Activated effector memory CD4-positive, alpha-beta T cell treated with anti-CD3 and anti-CD28 coated beads, Interleukin-2, amount 50 U/mL, for 16 hours (primary cell): ENCODE measurements around the gene PRDX5.

ENCODE experiments used
- DNase-seq: peaks from one replicate; pipeline ENCODE4 v3.0.0-alpha.2; 2020

Gene PRDX5

GRCh38 chr11:64290352-64291261, 27.3 kb upstream of the PRDX5 start:
- DNase-seq = no peak

- no peak for DNase-seq
Observed at GRCh38 chr11:64291262-64291751, 26.6 kb upstream of the PRDX5 start, which contains the start of gene KCNK4. Gene KCNK4, plus strand, starts transcription at chr11:64291302. Its CDS starts 1,717 bp downstream, at chr11:64293019.

GRCh38 chr11:64291752-64292459, 26.0 kb upstream of the PRDX5 start:
- no peak for DNase-seq

DNA sequence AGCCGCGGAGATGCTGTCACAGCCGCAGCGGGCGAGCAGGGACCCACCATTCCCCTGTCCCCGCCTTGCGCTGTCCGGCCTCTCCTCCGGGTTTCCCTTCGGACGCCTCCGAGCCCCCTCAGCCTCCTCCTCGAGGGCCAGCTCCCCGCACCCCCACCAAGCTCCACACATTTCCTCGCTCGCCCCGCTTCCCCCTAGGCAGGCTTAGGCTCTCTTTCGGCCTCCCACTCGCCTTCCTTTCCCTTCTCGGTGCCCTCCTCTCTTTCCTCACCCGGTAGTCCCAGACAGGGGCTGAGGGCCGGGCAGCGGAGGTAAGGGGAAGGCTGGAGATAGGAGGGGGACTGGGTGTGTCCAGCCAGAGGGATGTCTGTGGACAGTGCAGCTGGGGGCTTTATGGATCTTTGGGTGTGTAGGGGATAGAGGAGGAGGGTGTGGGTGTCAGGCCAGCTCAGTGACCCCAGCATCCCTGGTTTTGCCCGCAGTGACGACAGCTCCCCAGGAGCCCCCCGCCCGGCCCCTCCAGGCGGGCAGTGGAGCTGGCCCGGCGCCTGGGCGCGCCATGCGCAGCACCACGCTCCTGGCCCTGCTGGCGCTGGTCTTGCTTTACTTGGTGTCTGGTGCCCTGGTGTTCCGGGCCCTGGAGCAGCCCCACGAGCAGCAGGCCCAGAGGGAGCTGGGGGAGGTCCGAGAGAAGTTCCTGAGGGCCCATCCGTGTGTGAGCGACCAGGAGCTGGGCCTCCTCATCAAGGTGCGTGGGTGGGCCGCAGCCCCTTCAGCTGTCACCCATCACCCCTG, 25.3 kb upstream of the PRDX5 start:
- no peak for DNase-seq

GRCh38 chr11:64294774-64295173, 23.1 kb upstream of the PRDX5 start:
- no peak for DNase-seq

DNA sequence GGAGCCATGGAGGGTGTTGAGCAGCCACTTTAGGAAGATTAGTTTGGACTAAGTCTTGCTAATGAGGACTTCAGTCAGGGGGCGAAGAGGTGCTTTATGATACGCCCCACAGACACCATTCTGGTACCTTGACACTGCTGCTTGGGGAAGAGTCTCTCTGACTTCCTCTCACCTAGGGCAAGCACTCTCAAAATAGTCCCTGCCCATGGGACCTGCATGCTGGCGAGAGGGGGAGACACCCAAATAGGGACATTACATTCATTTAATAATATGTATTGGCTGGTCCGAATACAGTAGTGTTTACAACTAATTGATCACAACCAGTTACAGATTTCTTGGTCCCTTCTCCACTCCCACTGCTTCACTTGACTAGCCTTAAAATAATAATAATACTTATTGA, 22.2 kb upstream of the PRDX5 start:
- no peak for DNase-seq

- no peak for DNase-seq
Observed at GRCh38 chr11:64296236-64296635, 21.7 kb upstream of the PRDX5 start.

- DNase-seq = no peak
Observed at GRCh38 chr11:64296830-64297698, 20.9 kb upstream of the PRDX5 start.

DNA sequence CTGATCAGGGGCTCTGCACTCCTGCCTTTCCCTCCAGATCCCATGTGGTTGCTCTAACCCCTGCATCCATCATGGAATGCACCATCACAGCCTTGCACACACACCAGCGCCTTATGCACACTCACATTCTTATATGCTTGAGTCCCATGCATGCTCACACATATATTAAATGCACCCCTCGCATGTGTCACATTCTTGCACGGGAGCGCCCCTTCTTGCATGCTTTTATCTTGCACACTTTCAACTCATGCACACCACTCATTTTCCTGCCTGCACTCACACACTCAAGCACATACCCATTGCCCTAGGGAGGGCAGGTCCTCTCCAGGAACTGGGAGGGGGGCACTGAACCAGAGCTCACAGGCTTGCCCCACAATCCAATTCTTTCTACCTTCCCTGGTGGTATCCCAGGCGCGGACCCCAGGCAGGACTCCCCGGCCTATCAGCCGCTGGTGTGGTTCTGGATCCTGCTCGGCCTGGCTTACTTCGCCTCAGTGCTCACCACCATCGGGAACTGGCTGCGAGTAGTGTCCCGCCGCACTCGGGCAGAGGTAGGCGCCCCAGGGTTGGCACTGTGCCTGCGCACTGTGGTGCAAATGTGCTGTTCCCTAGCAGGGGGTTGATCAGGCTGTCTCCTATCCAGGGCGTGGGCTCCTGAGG, 20.1 kb upstream of the PRDX5 start:
- DNase-seq = no peak

DNA sequence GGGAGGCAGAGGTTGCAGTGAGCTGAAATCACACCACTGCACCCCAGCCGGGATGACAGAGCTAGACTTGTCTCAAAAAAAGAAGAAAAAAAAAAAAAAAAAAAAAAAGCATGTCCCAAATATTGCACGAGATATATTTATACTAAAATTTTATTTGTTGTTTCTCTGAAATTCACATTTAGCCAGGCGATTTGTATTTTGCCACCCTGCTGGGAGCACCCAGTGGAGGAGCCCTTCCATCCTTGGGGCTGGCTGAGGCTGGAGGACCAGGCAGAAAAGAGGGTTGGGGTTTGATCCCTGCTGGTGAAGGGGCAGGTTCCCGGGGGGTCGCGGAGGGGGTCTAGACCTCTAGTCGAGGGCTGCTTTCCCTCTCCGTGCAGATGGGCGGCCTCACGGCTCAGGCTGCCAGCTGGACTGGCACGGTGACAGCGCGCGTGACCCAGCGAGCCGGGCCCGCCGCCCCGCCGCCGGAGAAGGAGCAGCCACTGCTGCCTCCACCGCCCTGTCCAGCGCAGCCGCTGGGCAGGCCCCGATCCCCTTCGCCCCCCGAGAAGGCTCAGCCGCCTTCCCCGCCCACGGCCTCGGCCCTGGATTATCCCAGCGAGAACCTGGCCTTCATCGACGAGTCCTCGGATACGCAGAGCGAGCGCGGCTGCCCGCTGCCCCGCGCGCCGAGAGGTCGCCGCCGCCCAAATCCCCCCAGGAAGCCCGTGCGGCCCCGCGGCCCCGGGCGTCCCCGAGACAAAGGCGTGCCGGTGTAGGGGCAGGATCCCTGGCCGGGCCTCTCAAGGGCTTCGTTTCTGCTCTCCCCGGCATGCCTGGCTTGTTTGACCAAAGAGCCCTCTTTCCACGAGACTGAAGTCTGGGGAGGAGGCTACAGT, 18.7 kb upstream of the PRDX5 start:
- DNase-seq = no peak

GRCh38 chr11:64299847-64300648, 17.9 kb upstream of the PRDX5 start, which contains the start of gene CATSPERZ:
Gene CATSPERZ, plus strand, starts transcription at chr11:64300358. Its CDS starts 53 bp downstream, at chr11:64300411.
- DNase-seq = peak; percentile 72

- no peak for DNase-seq
Observed at GRCh38 chr11:64303109-64304031, 14.6 kb upstream of the PRDX5 start.

- no peak for DNase-seq
Observed at GRCh38 chr11:64304032-64304315, 13.9 kb upstream of the PRDX5 start.

DNA sequence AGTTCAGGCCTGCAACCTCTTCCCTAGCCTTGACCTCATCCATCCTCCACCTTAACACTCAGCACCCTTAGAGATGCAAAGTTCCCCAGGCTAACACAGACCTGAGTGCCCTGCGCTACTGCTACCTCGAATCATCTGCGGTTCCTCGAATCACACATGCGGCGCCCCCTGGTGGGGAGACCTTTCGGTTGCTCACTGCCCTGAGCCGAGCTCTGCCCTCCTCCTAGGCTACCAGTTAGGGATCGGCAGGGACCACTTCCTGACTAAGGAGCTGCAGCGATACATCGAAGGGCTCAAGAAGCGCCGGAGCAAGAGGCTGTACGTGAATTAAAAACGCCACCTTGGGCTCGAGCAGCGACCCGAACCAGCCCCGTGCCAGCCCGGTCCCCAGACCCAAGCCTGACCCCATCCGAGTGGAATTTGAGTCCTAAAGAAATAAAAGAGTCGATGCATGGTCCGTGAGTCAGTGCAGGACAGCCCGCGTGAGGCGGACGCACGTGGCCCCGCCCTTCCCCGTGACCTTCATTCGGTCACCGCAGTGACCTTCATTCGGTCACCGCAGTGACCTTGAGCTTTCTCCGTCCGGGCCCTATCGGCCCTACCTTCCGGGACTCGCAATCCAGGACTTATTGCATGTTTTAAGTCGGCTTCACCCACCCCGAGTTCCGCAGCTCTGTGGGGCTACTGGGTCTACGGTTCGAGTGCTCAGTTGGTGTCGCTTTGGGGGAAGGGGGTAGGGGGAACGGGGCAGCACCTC, 13.4 kb upstream of the PRDX5 start:
- DNase-seq = peak; percentile 98

DNA sequence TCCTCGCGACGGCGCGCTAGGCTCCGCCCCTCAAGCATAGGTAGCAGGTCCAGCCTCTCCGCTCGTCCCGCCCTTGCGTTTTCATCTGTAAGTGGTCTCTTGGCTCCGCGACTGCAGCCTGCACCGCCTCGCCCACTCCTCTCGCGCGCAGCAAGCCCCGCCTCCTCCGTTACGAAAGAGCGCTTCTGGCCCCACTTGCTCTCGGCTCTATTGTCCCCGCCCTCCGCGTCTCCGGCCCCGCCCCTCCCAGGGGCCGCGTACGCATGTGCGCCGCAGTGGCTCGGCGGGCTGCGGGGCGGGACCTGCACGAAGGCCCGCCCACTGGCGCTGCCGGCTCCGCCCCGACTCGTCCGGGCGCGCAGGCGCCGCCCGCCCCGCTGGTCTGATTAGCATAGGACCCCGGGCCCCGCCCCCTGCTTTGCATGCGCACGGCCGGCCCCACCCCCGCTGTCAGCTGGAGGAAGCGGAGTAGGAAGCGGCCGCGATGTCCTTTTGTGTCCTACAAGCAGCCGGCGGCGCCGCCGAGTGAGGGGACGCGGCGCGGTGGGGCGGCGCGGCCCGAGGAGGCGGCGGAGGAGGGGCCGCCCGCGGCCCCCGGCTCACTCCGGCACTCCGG, 12.7 kb upstream of the PRDX5 start, which contains the start of gene ESRRA:
TSS of gene ESRRA (plus strand) at position 450 of the 616 bp plus-strand sequence. CDS start 1,656 bp downstream, outside the sequence.
- peak; percentile 100 for DNase-seq

DNA sequence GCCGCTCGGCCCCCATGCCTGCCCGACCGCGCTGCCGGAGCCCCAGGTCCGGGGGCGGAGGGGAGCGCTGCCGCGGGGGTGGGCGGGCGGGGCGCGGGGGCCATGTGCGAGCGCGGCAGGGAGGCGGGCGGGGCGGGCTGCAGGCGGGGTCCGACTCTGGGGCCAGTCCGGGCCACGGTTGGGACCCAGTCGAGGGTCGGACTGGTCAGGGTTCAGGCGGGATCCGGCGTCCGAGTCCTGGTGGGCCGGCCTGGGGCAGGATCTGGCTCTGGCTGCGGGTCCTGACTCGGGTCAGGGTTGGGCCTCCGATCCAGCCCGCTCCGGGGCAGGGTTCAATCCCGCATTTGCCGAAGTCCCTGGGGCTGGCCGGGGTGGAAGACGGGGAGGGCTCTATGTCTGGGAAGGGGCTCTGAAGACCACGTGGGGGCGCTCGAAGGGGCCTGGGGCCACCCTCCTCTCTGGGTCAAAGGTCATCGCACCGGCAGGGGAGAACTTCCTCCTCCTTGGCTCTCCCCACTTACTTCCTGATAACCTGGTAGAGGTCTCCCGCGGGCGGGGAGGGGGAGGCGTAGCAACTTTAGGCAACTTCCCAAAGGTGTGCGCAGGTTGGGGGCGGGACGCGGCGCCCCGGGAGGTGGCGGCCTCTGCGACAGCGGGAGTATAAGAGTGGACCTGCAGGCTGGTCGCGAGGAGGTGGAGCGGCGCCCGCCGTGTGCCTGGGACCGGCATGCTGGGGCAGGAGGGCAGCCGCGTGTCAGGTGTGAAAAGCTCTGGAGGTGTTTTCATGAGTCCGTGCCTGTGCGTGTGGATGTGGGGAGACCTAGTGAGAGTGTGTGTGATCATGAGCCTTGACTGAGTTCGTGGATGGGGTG, 12.0 kb upstream of the PRDX5 start:
- DNase-seq = peak; percentile 90
